Gastrocnemius medialis (tissue), 4 donors: ENCODE results near the gene C8A. TPM values are rescaled to one million over a fixed set of nuclear protein-coding genes. Genes with fewer than 3 reads are reported as not detected.

Source experiments
- ATAC-seq, 2 donors: fragments of 150-250 bp; one replicate each; pipeline ENCODE4 v1.9.1; 2016
- DNase-seq, 2 donors: peaks; one replicate each; pipeline ENCODE4 v3.0.0-alpha.2; 2019
- H3K27ac ChIP-seq, 4 donors: fragments of 200-600 bp; sonication (generic); 1 replicate in 1 of 4; 2 replicates in 3 of 4; pipeline ENCODE4 v1.5.1; 2016 to 2018; ENCODE audit warnings: mild to moderate bottlenecking in 2 of 4, moderate library complexity in 1 of 4
- H3K27me3 ChIP-seq, 3 donors: fragments of 200-600 bp; sonication (generic) in 2 of 3; 1 replicate in 1 of 3; 2 replicates in 2 of 3; pipeline versions ENCODE4 v1.5.1 to v1.6.0; 2016 to 2019; ENCODE audit warnings: mild to moderate bottlenecking in 1 of 3, moderate library complexity in 1 of 3
- H3K36me3 ChIP-seq, 2 donors: fragments of 200-600 bp; sonication (generic) in 1 of 2; one replicate each; pipeline ENCODE4 v1.5.1; 2017 to 2018
- H3K4me1 ChIP-seq, 2 donors: fragments of 200-600 bp; sonication (generic) in 1 of 2; one replicate each; pipeline ENCODE4 v1.5.1; 2016 to 2017; ENCODE audit warnings: mild to moderate bottlenecking in 2 of 2
- H3K4me3 ChIP-seq, 4 donors: fragments of 200-600 bp; sonication (generic) in 3 of 4; 1 replicate in 1 of 4; 2 replicates in 3 of 4; pipeline ENCODE4 v1.5.1; 2016 to 2019; ENCODE audit warnings: mild to moderate bottlenecking in 2 of 4
- H3K9me3 ChIP-seq, 3 donors: fragments of 200-600 bp; sonication (generic) in 2 of 3; 1 replicate in 1 of 3; 2 replicates in 2 of 3; pipeline ENCODE4 v1.5.1; 2016 to 2019
- CTCF ChIP-seq, 5 experiments: fragments of 450-650 bp in 3 of 5; fragments of 200-600 bp in 2 of 5; sonication (generic) in 2 of 5; IDR thresholded peaks in 4 of 5; conservative IDR thresholded peaks in 1 of 5; 1 replicate in 4 of 5; 2 replicates in 1 of 5; pipeline ENCODE4 v1.5.1; 2016 to 2019; ENCODE audit warnings: antibody characterized with exemption in 5 of 5, mild to moderate bottlenecking in 3 of 5, moderate library complexity in 3 of 5
- POLR2A ChIP-seq, 2 donors: fragments of 450-650 bp; IDR thresholded peaks; one replicate each; pipeline ENCODE4 v1.6.1; 2017; ENCODE audit warnings: antibody characterized with exemption in 2 of 2, mild to moderate bottlenecking in 2 of 2, moderate library complexity in 2 of 2
- in situ Hi-C, 4 donors: fragments of 200-750 bp; cut with MboI; loops; one replicate each; pipeline versions ENCODE4 v1.15.0 to v1.8.0; 2017; ENCODE audit warnings: low sequenced_read_pairs in 4 of 4
- intact Hi-C: fragments of 100-400 bp; cut with DNase I; formaldehyde crosslinking; loops from one replicate; pipeline ENCODE4 v1.15.1; 2023; ENCODE audit warnings: low total_unique reads
- total RNA-seq, 4 donors: library from RNA; depleted of rRNA; stranded (reverse); fragments of >200 nt; gene quantifications; one replicate each; pipeline versions ENCODE4 v1.1.0 to v1.2.3, GENCODE V29; 2016

C8A gene
- total RNA-seq, 4 donors from 2014 or later: 0.20 to 0.40 TPM; not detected in 2

- Histone ChIP-seq H3K4me1 (no peaks in the 10 kb centered on the region), H3K36me3 (no peaks in the 10 kb centered on the region), H3K4me3 (no peak overlapping the region), H3K27me3 (no peaks in the 10 kb centered on the region), H3K9me3 (no peaks in the 10 kb centered on the region), H3K27ac (no peak overlapping the region)
- TF ChIP-seq CTCF (IDR thresholded peaks at IDR 0.05 in 4 of 5, conservative IDR thresholded peaks at IDR 0.05 in 1 of 5) (no peak), POLR2A (IDR thresholded peaks at IDR 0.05) (no peak)
- in situ Hi-C loops (no loop called here), intact Hi-C loops (no loop called here)
- ATAC-seq (no peak), DNase-seq (no peak)
Observed at GRCh38 chr1:56852476-56852875, 2.1 kb upstream of the C8A start.

GRCh38 chr1:56855190-56855589 is 593 bp downstream of the C8A start:
- ATAC-seq: no peak
- Histone ChIP-seq H3K4me1 (no peaks in the 10 kb centered on the region), H3K27ac (no peak overlapping the region), H3K4me3 (no peak overlapping the region), H3K36me3 (no peaks in the 10 kb centered on the region), H3K9me3 (no peaks in the 10 kb centered on the region), H3K27me3 (no peaks in the 10 kb centered on the region)
- DNase-seq: no peak
- intact Hi-C loops: no loop called here
- in situ Hi-C loops: no loop called here
- no peak for TF ChIP-seq CTCF (IDR thresholded peaks at IDR 0.05 in 4 of 5, conservative IDR thresholded peaks at IDR 0.05 in 1 of 5)
- TF ChIP-seq POLR2A (IDR thresholded peaks at IDR 0.05): no peak

GRCh38 chr1:56856186-56856585 is 1.6 kb downstream of the C8A start:
- intact Hi-C loops: no loop called here
- no peak overlapping the region for H3K27ac ChIP-seq
- ATAC-seq: no peak

GRCh38 chr1:56859287-56859686 is 4.7 kb downstream of the C8A start:
- Histone ChIP-seq H3K27me3 (no peaks in the 10 kb centered on the region), H3K9me3 (no peaks in the 10 kb centered on the region), H3K4me1 (no peaks in the 10 kb centered on the region), H3K27ac (no peak overlapping the region), H3K4me3 (no peak overlapping the region), H3K36me3 (no peaks in the 10 kb centered on the region)
- in situ Hi-C loops (no loop called here), intact Hi-C loops (no loop called here)
- ATAC-seq: no peak
- no peak for DNase-seq
- TF ChIP-seq POLR2A (IDR thresholded peaks at IDR 0.05) (no peak), CTCF (IDR thresholded peaks at IDR 0.05 in 4 of 5, conservative IDR thresholded peaks at IDR 0.05 in 1 of 5) (no peak)

More at GRCh38 chr1:56856186-56856585, 1.6 kb downstream of the C8A start:
- DNase-seq: no peak
- no peaks in the 10 kb centered on the region for H3K36me3 ChIP-seq
- in situ Hi-C loops: no loop called here
- no peaks in the 10 kb centered on the region for H3K9me3 ChIP-seq
- TF ChIP-seq POLR2A (IDR thresholded peaks at IDR 0.05): no peak
- TF ChIP-seq CTCF (IDR thresholded peaks at IDR 0.05 in 4 of 5, conservative IDR thresholded peaks at IDR 0.05 in 1 of 5): no peak
- H3K4me1 ChIP-seq: no peaks in the 10 kb centered on the region
- H3K4me3 ChIP-seq: no peak overlapping the region
- no peaks in the 10 kb centered on the region for H3K27me3 ChIP-seq

- ATAC-seq (no peak), DNase-seq (no peak)
- no peak overlapping the region for H3K4me3 ChIP-seq
- in situ Hi-C loops: no loop called here
- no peak overlapping the region for H3K27ac ChIP-seq
- H3K27me3 ChIP-seq: no peaks in the 10 kb centered on the region
- intact Hi-C loops: no loop called here
- H3K9me3 ChIP-seq: no peaks in the 10 kb centered on the region
- no peaks in the 10 kb centered on the region for H3K36me3 ChIP-seq
- no peaks in the 10 kb centered on the region for H3K4me1 ChIP-seq
- TF ChIP-seq CTCF (IDR thresholded peaks at IDR 0.05 in 4 of 5, conservative IDR thresholded peaks at IDR 0.05 in 1 of 5) (no peak), POLR2A (IDR thresholded peaks at IDR 0.05) (no peak)
Observed at GRCh38 chr1:56863265-56863992, 8.8 kb downstream of the C8A start.
